ENCODE data around the gene CROT.

Gene CROT

DNA sequence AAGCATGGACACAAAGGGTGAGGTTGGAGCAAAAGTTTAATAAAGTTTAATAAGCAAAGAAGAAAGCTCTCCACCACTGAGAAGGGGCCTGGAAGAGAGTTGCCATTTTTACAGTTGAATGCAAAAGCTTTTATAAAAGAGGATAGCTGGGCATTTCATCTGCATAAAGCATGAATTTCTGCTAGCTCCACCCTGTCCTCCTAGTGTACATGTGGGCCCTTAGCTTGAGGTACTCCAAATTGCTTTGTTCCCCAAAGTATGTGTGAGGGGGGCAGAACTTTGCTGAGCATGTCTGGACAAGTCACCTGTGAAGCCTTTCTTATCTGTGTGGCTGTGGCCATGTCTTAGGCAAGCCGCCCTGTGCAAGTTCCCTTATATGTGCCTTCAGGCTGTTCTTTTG lies 22.6 kb upstream of the CROT start:
- Histone ChIP-seq H3K27ac (ENCODE audit: insufficient read depth, low read depth, low read length, poor library complexity, severe bottlenecking) (no peak overlapping the region), H3K36me3 (ENCODE audit: control insufficient read depth, insufficient read depth, low read length) (peaks cover 10% of the 10 kb centered on the region), H3K27me3 (ENCODE audit: control insufficient read depth, insufficient read depth, low read length, poor library complexity, severe bottlenecking) (no peaks in the 10 kb centered on the region), H3K9me3 (ENCODE audit: control insufficient read depth, low read length) (peaks cover 4% of the 10 kb centered on the region), H3K4me1 (ENCODE audit: control insufficient read depth, insufficient read depth, low read length) (no peaks in the 10 kb centered on the region), H3K4me3 (ENCODE audit: insufficient read depth, low read depth, low read length) (no peak overlapping the region)
- 94% methylated on average over 1 of the region's 1 CpG for WGBS, 2 experiments

DNA sequence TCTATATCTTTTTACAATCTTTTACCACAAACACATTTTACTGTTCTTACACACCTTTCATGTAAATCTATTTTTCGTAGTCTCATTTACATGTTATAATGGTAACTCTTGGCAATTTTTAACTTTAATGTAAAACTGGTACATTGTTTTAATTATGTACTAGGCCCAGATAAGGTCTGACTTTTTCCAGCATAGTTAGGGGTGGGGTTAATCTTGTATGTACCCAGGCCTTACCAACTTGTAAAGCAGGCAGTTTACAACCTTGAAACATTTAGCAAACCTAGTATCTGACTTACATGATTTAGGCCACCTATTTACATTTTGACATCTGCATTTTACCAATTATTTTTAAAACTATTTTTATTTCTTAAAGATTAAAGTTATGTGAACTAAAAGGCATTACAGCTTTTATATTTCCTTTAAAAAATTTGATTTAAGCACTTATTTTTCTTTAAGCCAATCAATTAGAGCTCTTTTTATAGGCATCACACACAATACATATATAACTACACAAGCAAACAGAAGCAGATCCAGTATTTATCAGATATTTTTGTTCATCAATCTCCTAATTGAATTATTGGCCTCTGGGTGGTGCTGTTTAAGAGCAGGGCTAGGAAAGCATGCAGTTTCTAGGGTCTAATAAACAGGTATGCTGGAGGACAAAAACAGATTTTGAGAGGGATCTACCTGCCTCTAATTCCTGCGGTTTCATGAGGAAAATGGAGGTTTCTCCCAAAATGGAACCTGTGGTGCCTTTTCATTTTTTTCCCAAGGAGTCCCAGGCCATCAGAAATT lies 19.7 kb upstream of the CROT start:
- peaks cover 24% of the 10 kb centered on the region for H3K36me3 ChIP-seq (ENCODE audit: control insufficient read depth, insufficient read depth, low read length)
- H3K4me1 ChIP-seq (ENCODE audit: control insufficient read depth, insufficient read depth, low read length) = no peaks in the 10 kb centered on the region
- WGBS, 2 experiments = 94 to 100% methylated on average over 1 to 2 of the region's 2 CpGs
- no peaks in the 10 kb centered on the region for H3K27me3 ChIP-seq (ENCODE audit: control insufficient read depth, insufficient read depth, low read length, poor library complexity, severe bottlenecking)
- no peak overlapping the region for H3K27ac ChIP-seq (ENCODE audit: insufficient read depth, low read depth, low read length, poor library complexity, severe bottlenecking)
- no peak overlapping the region for H3K4me3 ChIP-seq (ENCODE audit: insufficient read depth, low read depth, low read length)
- H3K9me3 ChIP-seq (ENCODE audit: control insufficient read depth, low read length) = peaks cover 11% of the 10 kb centered on the region

DNA sequence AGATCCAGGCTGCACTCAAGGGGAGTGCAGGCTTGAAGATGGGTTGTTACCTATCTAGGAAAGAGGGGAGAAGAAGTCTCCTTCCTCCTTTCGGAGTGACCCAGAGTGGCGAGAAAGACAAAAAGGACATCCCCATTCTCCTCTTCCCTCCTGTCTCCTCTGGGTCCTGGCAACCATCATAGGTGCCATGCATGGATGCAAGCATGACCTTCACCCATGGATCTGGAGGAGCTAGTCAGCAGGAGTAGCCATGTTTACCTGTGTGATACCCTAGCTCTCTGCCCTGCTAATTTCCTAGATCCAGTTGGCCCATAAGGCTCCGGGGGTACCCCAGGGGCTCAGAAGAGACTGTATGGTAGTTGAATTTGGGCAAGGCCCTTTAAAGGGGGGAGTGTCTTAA lies 17.2 kb upstream of the CROT start:
- 84 to 90% methylated on average over 2 to 3 of the region's 3 CpGs for WGBS, 2 experiments
- H3K9me3 ChIP-seq (ENCODE audit: control insufficient read depth, low read length) = peaks cover 9% of the 10 kb centered on the region
- no peak overlapping the region for H3K27ac ChIP-seq (ENCODE audit: insufficient read depth, low read depth, low read length, poor library complexity, severe bottlenecking)
- H3K36me3 ChIP-seq (ENCODE audit: control insufficient read depth, insufficient read depth, low read length) = peaks cover 15% of the 10 kb centered on the region
- H3K4me3 ChIP-seq (ENCODE audit: insufficient read depth, low read depth, low read length) = no peak overlapping the region
- H3K27me3 ChIP-seq (ENCODE audit: control insufficient read depth, insufficient read depth, low read length, poor library complexity, severe bottlenecking) = no peaks in the 10 kb centered on the region
- H3K4me1 ChIP-seq (ENCODE audit: control insufficient read depth, insufficient read depth, low read length) = no peaks in the 10 kb centered on the region

DNA sequence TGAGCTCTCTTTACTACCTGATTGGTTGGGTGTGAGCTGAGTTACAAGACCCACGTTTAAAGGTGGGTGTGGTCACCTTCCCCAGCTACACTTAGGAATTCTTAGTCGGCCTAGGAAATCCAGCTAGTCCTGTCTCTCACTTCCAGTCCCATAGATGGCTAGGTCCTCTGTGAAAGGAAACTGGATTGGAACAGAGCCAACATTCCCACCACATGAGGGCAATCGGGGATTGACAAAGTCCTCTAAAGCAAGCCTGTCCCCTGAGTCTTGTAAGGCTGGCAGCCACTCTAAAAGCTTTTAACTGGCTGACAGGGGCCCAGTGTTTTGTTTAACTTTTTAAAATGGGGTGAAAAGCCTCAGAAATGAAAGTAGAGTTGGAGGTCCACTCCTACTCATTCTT lies 15.1 kb upstream of the CROT start:
- 88 to 100% methylated on average over 3 of the region's 3 CpGs for WGBS, 2 experiments
- Histone ChIP-seq H3K27me3 (ENCODE audit: control insufficient read depth, insufficient read depth, low read length, poor library complexity, severe bottlenecking) (no peaks in the 10 kb centered on the region), H3K9me3 (ENCODE audit: control insufficient read depth, low read length) (peaks cover 7% of the 10 kb centered on the region), H3K4me1 (ENCODE audit: control insufficient read depth, insufficient read depth, low read length) (no peaks in the 10 kb centered on the region), H3K4me3 (ENCODE audit: insufficient read depth, low read depth, low read length) (no peak overlapping the region), H3K27ac (ENCODE audit: insufficient read depth, low read depth, low read length, poor library complexity, severe bottlenecking) (no peak overlapping the region), H3K36me3 (ENCODE audit: control insufficient read depth, insufficient read depth, low read length) (peaks cover 14% of the 10 kb centered on the region)

DNA sequence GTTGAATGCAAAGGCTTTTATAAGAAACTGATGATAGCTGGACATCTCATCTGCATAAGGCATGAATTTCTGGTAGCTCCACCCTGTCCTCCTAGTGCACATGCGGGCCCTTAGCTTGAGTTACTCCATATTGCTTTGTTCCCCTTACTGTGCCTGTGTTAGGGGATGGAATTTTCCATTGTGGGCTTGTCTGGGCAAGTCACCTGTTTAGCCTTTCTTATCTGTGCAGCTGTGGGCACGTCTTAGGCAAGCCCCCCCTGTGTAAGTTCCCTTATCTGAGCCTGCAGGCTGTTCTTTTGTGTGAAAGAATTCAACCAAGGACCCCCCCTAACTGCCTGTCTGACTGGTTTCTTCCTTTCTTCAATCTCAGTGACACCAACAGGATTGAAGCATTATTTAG lies 14.5 kb upstream of the CROT start:
- Histone ChIP-seq H3K36me3 (ENCODE audit: control insufficient read depth, insufficient read depth, low read length) (peaks cover 14% of the 10 kb centered on the region), H3K27ac (ENCODE audit: insufficient read depth, low read depth, low read length, poor library complexity, severe bottlenecking) (no peak overlapping the region), H3K9me3 (ENCODE audit: control insufficient read depth, low read length) (peaks cover 7% of the 10 kb centered on the region), H3K27me3 (ENCODE audit: control insufficient read depth, insufficient read depth, low read length, poor library complexity, severe bottlenecking) (no peaks in the 10 kb centered on the region), H3K4me1 (ENCODE audit: control insufficient read depth, insufficient read depth, low read length) (no peaks in the 10 kb centered on the region), H3K4me3 (ENCODE audit: insufficient read depth, low read depth, low read length) (no peak overlapping the region)
- 65 to 75% methylated on average over 2 of the region's 2 CpGs for WGBS, 2 experiments

DNA sequence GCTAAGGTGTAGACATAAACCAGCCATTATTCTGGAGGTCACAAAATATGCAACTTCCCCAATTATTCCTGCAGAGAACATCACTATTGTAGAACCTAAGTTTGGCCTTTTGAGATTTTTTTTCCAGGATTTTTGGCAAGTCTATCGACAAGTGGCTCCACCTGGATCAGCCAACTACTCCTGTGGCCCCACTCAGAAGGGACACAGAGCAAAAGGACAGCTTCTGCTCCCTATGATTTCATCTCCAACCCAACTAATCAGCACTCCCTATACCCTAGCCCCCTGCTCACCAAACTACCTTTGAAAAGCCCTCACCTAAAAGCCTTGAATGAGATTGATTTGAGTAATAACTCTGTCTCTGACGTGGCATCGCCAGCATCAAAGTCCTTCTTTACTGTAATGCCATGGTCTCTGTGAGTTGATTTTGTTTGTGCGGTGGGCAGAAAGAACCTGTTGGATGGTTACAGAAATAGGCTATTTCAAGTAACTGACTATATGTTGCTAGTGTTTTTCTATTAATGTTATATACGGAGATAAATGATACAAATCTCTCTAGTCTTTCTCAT lies 13.7 kb upstream of the CROT start:
- peaks cover 14% of the 10 kb centered on the region for H3K36me3 ChIP-seq (ENCODE audit: control insufficient read depth, insufficient read depth, low read length)
- no peaks in the 10 kb centered on the region for H3K4me1 ChIP-seq (ENCODE audit: control insufficient read depth, insufficient read depth, low read length)
- H3K27ac ChIP-seq (ENCODE audit: insufficient read depth, low read depth, low read length, poor library complexity, severe bottlenecking) = no peak overlapping the region
- H3K4me3 ChIP-seq (ENCODE audit: insufficient read depth, low read depth, low read length) = no peak overlapping the region
- no peaks in the 10 kb centered on the region for H3K27me3 ChIP-seq (ENCODE audit: control insufficient read depth, insufficient read depth, low read length, poor library complexity, severe bottlenecking)
- 95 to 98% methylated on average over 4 of the region's 5 CpGs for WGBS, 2 experiments
- H3K9me3 ChIP-seq (ENCODE audit: control insufficient read depth, low read length) = peaks cover 7% of the 10 kb centered on the region

DNA sequence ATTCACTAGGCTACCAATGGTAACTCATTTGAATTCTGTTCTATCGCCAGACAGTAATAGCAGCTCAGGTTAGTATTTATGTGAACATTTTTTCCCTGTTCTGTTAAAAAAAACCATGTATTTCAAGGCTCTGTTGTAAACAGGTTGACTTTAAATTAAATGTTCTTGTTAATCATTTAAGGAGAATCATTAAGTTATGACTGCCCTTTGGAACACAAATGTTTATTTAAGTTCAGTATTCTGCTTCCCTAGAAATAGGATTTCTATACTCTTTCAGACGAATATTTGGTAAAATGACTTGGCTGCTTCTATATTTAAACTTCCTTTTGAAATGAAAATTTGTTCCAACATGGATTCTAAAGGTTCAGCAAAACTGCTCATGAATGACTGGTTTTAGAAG lies 13.1 kb upstream of the CROT start:
- no peak overlapping the region for H3K4me3 ChIP-seq (ENCODE audit: insufficient read depth, low read depth, low read length)
- H3K27me3 ChIP-seq (ENCODE audit: control insufficient read depth, insufficient read depth, low read length, poor library complexity, severe bottlenecking) = no peaks in the 10 kb centered on the region
- no peaks in the 10 kb centered on the region for H3K4me1 ChIP-seq (ENCODE audit: control insufficient read depth, insufficient read depth, low read length)
- H3K27ac ChIP-seq (ENCODE audit: insufficient read depth, low read depth, low read length, poor library complexity, severe bottlenecking) = no peak overlapping the region
- WGBS, 2 experiments = 95 to 97% methylated on average over 2 of the region's 2 CpGs
- peaks cover 14% of the 10 kb centered on the region for H3K36me3 ChIP-seq (ENCODE audit: control insufficient read depth, insufficient read depth, low read length)
- H3K9me3 ChIP-seq (ENCODE audit: control insufficient read depth, low read length) = peaks cover 7% of the 10 kb centered on the region

DNA sequence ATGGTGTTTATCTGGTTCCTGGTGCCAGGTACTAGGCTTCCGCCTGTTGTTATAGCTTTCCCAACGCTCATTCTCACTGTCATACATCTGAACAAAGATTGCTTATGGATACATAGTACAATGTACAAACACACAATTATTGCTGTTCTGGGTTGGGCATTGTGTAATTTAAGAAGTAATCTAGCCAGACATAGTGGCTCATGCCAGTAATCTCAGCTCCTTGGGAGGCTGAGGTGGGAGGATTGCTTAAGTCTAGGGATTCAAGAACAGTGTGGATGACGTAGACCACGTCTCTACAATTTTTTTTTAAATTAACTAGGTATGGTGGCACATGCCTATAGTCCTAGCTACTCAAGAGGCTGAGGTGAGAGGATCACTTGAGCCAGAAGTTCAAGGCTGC lies 9.3 kb upstream of the CROT start:
- Histone ChIP-seq H3K4me3 (ENCODE audit: insufficient read depth, low read depth, low read length) (no peak overlapping the region), H3K27me3 (ENCODE audit: control insufficient read depth, insufficient read depth, low read length, poor library complexity, severe bottlenecking) (no peaks in the 10 kb centered on the region), H3K36me3 (ENCODE audit: control insufficient read depth, insufficient read depth, low read length) (no peaks in the 10 kb centered on the region), H3K27ac (ENCODE audit: insufficient read depth, low read depth, low read length, poor library complexity, severe bottlenecking) (no peak overlapping the region), H3K4me1 (ENCODE audit: control insufficient read depth, insufficient read depth, low read length) (no peaks in the 10 kb centered on the region), H3K9me3 (ENCODE audit: control insufficient read depth, low read length) (no peaks in the 10 kb centered on the region)
- 91 to 93% methylated on average over 3 to 4 of the region's 4 CpGs for WGBS, 2 experiments

DNA sequence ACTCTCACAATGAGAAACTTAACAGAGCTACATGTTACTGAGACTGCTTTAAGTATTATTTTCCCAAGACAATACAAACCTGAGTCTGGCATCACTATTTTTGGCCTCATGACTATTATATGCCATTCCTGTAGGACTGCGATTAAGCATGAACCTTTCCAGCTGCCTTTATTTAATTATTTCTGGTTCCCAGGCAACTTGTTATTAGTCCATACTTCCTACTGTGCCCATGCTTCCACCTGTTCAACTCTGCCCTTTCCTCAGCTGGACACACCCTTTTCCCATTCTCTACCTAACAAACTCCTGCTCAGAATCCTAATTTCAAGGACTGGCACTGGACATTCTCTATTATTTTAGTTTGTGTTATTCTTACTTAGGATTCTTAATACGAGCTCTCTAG lies 8.1 kb upstream of the CROT start:
- H3K4me3 ChIP-seq (ENCODE audit: insufficient read depth, low read depth, low read length) = no peak overlapping the region
- no peaks in the 10 kb centered on the region for H3K36me3 ChIP-seq (ENCODE audit: control insufficient read depth, insufficient read depth, low read length)
- H3K9me3 ChIP-seq (ENCODE audit: control insufficient read depth, low read length) = no peaks in the 10 kb centered on the region
- H3K27me3 ChIP-seq (ENCODE audit: control insufficient read depth, insufficient read depth, low read length, poor library complexity, severe bottlenecking) = no peaks in the 10 kb centered on the region
- 98 to 99% methylated on average over 2 of the region's 2 CpGs for WGBS, 2 experiments
- H3K4me1 ChIP-seq (ENCODE audit: control insufficient read depth, insufficient read depth, low read length) = no peaks in the 10 kb centered on the region
- no peak overlapping the region for H3K27ac ChIP-seq (ENCODE audit: insufficient read depth, low read depth, low read length, poor library complexity, severe bottlenecking)

DNA sequence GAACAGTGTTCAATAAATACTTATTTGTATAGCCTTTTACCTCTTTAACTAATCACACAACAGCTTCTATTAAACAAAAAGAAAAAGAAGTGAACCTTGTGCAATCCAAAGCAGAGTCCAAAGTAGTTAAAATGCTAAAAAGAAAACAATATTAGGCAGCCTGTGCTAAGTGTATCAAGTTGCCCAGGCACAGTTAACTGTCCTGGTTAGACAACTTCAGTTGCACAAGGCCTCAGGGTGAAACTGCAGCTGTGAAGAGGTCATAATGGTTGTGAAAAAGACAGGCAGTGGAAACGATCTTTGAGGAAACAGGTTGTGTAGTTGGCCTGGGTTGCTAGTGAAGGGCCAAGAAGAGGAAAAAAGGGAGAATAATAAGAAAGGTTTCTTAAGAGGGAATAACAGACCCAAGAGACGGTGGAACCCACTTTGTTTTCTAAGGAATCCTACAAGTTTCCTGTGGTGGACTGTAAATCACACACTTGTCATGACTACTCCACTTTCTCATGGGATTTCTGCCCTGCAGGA lies 6.0 kb upstream of the CROT start:
- no peak overlapping the region for H3K27ac ChIP-seq (ENCODE audit: insufficient read depth, low read depth, low read length, poor library complexity, severe bottlenecking)
- no peaks in the 10 kb centered on the region for H3K36me3 ChIP-seq (ENCODE audit: control insufficient read depth, insufficient read depth, low read length)
- H3K9me3 ChIP-seq (ENCODE audit: control insufficient read depth, low read length) = no peaks in the 10 kb centered on the region
- H3K27me3 ChIP-seq (ENCODE audit: control insufficient read depth, insufficient read depth, low read length, poor library complexity, severe bottlenecking) = no peaks in the 10 kb centered on the region
- no peaks in the 10 kb centered on the region for H3K4me1 ChIP-seq (ENCODE audit: control insufficient read depth, insufficient read depth, low read length)
- WGBS, 2 experiments = 83 to 89% methylated on average over 2 of the region's 2 CpGs
- H3K4me3 ChIP-seq (ENCODE audit: insufficient read depth, low read depth, low read length) = no peak overlapping the region

All from ectodermal cell (in vitro differentiated cells).